ENCODE data around the gene NOXA1. TPM values are rescaled to one million over a fixed set of nuclear protein-coding genes. Genes with fewer than 3 reads are reported as not detected.

NOXA1 gene
- polyA plus RNA-seq, 1 donor from 2014 or later: 1.7 TPM

DNA sequence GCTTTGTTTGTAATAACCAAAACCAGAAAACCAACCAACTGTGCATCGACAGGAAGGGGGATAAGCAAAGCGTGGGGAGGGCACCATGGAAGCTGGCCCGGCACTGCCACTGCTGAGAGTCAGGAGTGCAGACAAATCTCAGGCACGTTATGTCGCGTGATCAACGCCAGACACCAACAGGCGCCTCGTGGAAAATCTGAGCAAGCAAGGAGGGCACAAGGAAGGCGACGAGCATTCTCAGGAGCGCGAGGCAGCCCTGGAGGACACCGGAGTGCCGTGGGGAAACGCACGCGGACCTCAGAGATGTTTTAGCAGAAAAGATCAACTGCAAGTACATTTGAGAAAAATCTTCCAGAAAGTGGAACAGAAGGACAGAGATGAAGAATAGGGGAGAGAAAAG, 51.1 kb downstream of the NOXA1 start:
- Histone ChIP-seq H3K9me3 (ENCODE audit: low read length) (no peaks in the 10 kb centered on the region), H3K27me3 (ENCODE audit: insufficient read depth, low read depth, low read length) (no peaks in the 10 kb centered on the region), H3K36me3 (ENCODE audit: insufficient read depth, low read length) (no peaks in the 10 kb centered on the region), H3K4me2 (ENCODE audit: low read length) (no peak overlapping the region), H4K20me1 (ENCODE audit: insufficient read depth) (no peaks in the 10 kb centered on the region), H3K4me3 (ENCODE audit: low read length) (no peak overlapping the region), H3K9me2 (ENCODE audit: insufficient read depth, low read length) (no peaks in the 10 kb centered on the region), H3K27ac (ENCODE audit: low read length) (no peak overlapping the region), H3K79me2 (replicated peaks; ENCODE audit: insufficient read depth, low read length) (no peaks in the 10 kb centered on the region), H3F3A (ENCODE audit: insufficient read depth, low read length, poor library complexity, severe bottlenecking) (no peaks in the 10 kb centered on the region), H3K9ac (ENCODE audit: low read length) (no peak overlapping the region), H2AFZ (ENCODE audit: low read depth, low read length) (no peak overlapping the region)
- TF ChIP-seq TAF1 (IDR thresholded peaks at IDR 0.05; ENCODE audit: low read depth) (no peak), SMC3 (conservative IDR thresholded peaks at IDR 0.05; ENCODE audit: poor library complexity) (no peak), RAD21 (conservative IDR thresholded peaks at IDR 0.05) (no peak), POLR2AphosphoS5 (IDR thresholded peaks at IDR 0.05) (no peak), MXI1 (conservative IDR thresholded peaks at IDR 0.05; ENCODE audit: poor library complexity, severe bottlenecking) (no peak), EZH2 (IDR thresholded peaks at IDR 0.05; ENCODE audit: borderline replicate concordance, insufficient read depth, low read length, poor library complexity, severe bottlenecking) (no peak), EP300 (conservative IDR thresholded peaks at IDR 0.05; ENCODE audit: poor library complexity, severe bottlenecking) (no peak)
- TF ChIP-seq, protein P1, sequence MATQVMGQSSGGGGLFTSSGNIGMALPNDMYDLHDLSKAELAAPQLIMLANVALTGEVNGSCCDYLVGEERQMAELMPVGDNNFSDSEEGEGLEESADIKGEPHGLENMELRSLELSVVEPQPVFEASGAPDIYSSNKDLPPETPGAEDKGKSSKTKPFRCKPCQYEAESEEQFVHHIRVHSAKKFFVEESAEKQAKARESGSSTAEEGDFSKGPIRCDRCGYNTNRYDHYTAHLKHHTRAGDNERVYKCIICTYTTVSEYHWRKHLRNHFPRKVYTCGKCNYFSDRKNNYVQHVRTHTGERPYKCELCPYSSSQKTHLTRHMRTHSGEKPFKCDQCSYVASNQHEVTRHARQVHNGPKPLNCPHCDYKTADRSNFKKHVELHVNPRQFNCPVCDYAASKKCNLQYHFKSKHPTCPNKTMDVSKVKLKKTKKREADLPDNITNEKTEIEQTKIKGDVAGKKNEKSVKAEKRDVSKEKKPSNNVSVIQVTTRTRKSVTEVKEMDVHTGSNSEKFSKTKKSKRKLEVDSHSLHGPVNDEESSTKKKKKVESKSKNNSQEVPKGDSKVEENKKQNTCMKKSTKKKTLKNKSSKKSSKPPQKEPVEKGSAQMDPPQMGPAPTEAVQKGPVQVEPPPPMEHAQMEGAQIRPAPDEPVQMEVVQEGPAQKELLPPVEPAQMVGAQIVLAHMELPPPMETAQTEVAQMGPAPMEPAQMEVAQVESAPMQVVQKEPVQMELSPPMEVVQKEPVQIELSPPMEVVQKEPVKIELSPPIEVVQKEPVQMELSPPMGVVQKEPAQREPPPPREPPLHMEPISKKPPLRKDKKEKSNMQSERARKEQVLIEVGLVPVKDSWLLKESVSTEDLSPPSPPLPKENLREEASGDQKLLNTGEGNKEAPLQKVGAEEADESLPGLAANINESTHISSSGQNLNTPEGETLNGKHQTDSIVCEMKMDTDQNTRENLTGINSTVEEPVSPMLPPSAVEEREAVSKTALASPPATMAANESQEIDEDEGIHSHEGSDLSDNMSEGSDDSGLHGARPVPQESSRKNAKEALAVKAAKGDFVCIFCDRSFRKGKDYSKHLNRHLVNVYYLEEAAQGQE (IDR thresholded peaks at IDR 0.05; ENCODE audit: borderline replicate concordance): no peak
- TF ChIP-seq, protein P2, sequence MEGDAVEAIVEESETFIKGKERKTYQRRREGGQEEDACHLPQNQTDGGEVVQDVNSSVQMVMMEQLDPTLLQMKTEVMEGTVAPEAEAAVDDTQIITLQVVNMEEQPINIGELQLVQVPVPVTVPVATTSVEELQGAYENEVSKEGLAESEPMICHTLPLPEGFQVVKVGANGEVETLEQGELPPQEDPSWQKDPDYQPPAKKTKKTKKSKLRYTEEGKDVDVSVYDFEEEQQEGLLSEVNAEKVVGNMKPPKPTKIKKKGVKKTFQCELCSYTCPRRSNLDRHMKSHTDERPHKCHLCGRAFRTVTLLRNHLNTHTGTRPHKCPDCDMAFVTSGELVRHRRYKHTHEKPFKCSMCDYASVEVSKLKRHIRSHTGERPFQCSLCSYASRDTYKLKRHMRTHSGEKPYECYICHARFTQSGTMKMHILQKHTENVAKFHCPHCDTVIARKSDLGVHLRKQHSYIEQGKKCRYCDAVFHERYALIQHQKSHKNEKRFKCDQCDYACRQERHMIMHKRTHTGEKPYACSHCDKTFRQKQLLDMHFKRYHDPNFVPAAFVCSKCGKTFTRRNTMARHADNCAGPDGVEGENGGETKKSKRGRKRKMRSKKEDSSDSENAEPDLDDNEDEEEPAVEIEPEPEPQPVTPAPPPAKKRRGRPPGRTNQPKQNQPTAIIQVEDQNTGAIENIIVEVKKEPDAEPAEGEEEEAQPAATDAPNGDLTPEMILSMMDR (IDR thresholded peaks at IDR 0.05; ENCODE audit: poor library complexity, severe bottlenecking): no peak

- H3K27ac ChIP-seq (ENCODE audit: low read length): no peak overlapping the region
- H3K27me3 ChIP-seq (ENCODE audit: insufficient read depth, low read depth, low read length): no peaks in the 10 kb centered on the region
- no peaks in the 10 kb centered on the region for H3F3A ChIP-seq (ENCODE audit: insufficient read depth, low read length, poor library complexity, severe bottlenecking)
- H3K4me3 ChIP-seq (ENCODE audit: low read length): no peak overlapping the region
- TF ChIP-seq, protein P1 (IDR thresholded peaks at IDR 0.05; ENCODE audit: borderline replicate concordance): no peak
- TF ChIP-seq, protein P2 (IDR thresholded peaks at IDR 0.05; ENCODE audit: poor library complexity, severe bottlenecking): no peak
- TF ChIP-seq TAF1 (IDR thresholded peaks at IDR 0.05; ENCODE audit: low read depth) (no peak), MXI1 (conservative IDR thresholded peaks at IDR 0.05; ENCODE audit: poor library complexity, severe bottlenecking) (no peak), RAD21 (conservative IDR thresholded peaks at IDR 0.05) (no peak), SMC3 (conservative IDR thresholded peaks at IDR 0.05; ENCODE audit: poor library complexity) (no peak), EP300 (conservative IDR thresholded peaks at IDR 0.05; ENCODE audit: poor library complexity, severe bottlenecking) (no peak), POLR2AphosphoS5 (IDR thresholded peaks at IDR 0.05) (no peak), EZH2 (IDR thresholded peaks at IDR 0.05; ENCODE audit: borderline replicate concordance, insufficient read depth, low read length, poor library complexity, severe bottlenecking) (no peak)
- no peaks in the 10 kb centered on the region for H3K9me3 ChIP-seq (ENCODE audit: low read length)
- H3K79me2 ChIP-seq (replicated peaks; ENCODE audit: insufficient read depth, low read length): no peaks in the 10 kb centered on the region
- no peaks in the 10 kb centered on the region for H3K36me3 ChIP-seq (ENCODE audit: insufficient read depth, low read length)
- no peak overlapping the region for H3K4me2 ChIP-seq (ENCODE audit: low read length)
- H3K9me2 ChIP-seq (ENCODE audit: insufficient read depth, low read length): no peaks in the 10 kb centered on the region
- H3K9ac ChIP-seq (ENCODE audit: low read length): no peak overlapping the region
- H2AFZ ChIP-seq (ENCODE audit: low read depth, low read length): no peak overlapping the region
- H4K20me1 ChIP-seq (ENCODE audit: insufficient read depth): no peaks in the 10 kb centered on the region
These were observed 52.5 kb downstream of the NOXA1 start for GRCh38 chr9:137475666-137476065.

Data from neural cell (in vitro differentiated cells).